ENCODE data around the gene OR51V1. TPM values are rescaled to one million over a fixed set of nuclear protein-coding genes. Genes with fewer than 3 reads are reported as not detected.

Gene OR51V1
- total RNA-seq, 2 experiments from 2014 or later: not detected

DNA sequence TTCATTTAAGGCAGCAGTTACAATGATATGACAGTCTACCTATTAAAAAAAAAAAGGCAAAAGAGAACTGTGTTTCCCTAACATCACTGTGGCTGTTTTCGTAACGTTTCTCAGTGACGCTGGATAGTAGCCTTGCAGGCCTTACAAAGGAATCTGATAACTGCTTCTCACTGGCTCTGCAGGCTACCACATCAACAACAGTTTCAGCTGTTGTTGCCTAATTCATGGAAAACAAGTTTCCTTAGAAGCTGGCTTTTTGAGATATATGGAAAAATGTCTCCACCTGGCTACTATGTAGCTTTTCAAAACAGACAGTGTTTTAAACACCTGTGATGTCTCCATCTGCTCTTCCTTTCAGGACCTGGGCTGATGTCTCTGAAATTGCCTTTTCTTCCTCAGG, 3.8 kb downstream of the OR51V1 start:
- CTCF ChIA-PET (ENCODE audit: unreplicated experiment): no interaction called here

DNA sequence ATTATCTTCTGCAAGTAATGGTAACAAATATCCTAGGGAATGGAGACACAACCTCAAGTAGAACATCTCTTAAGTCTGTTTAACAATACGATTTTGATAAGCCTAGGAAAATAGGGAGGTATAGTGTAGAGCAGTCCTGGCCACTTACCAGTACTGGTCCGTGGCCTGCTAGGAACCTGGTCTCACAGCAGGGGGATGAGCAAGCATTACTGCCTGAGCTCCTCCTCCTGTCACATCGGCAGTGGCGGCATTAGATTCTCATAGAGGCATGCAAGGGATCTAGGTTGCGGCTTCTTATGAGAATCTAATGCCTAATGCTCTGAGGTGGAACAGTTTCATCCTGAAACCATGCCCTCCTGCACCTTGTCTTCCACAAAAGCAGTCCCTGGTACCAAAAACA, 4.4 kb downstream of the OR51V1 start:
- no TSS peak for BruUV-seq (replicated peaks)
- intact Hi-C loops (cut with micrococcal nuclease; ENCODE audit: unreplicated experiment): no loop called here
- H3K27ac ChIP-seq (ENCODE audit: low read depth, low read length, poor library complexity, severe bottlenecking): no peak overlapping the region
- no peak overlapping the region for H3K4me2 ChIP-seq (ENCODE audit: low read length)
- ChIA-PET POLR2A (no interaction called here), CTCF (ENCODE audit: unreplicated experiment) (no interaction called here)
- H3K9me3 ChIP-seq (ENCODE audit: low read length): no peaks in the 10 kb centered on the region
- no peak overlapping the region for H3K4me3 ChIP-seq (ENCODE audit: low read depth, low read length, poor library complexity, severe bottlenecking)
- H3K4me1 ChIP-seq (ENCODE audit: insufficient read depth, low read length, poor library complexity, severe bottlenecking): no peaks in the 10 kb centered on the region
- TF ChIP-seq EZH2phosphoT487 (IDR thresholded peaks at IDR 0.05; ENCODE audit: borderline replicate concordance, low read depth, low read length): no peak
- TF ChIP-seq, protein P1, sequence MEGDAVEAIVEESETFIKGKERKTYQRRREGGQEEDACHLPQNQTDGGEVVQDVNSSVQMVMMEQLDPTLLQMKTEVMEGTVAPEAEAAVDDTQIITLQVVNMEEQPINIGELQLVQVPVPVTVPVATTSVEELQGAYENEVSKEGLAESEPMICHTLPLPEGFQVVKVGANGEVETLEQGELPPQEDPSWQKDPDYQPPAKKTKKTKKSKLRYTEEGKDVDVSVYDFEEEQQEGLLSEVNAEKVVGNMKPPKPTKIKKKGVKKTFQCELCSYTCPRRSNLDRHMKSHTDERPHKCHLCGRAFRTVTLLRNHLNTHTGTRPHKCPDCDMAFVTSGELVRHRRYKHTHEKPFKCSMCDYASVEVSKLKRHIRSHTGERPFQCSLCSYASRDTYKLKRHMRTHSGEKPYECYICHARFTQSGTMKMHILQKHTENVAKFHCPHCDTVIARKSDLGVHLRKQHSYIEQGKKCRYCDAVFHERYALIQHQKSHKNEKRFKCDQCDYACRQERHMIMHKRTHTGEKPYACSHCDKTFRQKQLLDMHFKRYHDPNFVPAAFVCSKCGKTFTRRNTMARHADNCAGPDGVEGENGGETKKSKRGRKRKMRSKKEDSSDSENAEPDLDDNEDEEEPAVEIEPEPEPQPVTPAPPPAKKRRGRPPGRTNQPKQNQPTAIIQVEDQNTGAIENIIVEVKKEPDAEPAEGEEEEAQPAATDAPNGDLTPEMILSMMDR (conservative IDR thresholded peaks at IDR 0.05; ENCODE audit: low read length): no peak
- no peaks in the 10 kb centered on the region for H3K36me3 ChIP-seq (ENCODE audit: insufficient read depth, low read length)
- no peaks in the 10 kb centered on the region for H3K9me2 ChIP-seq (ENCODE audit: insufficient read depth, low read length)
- no peaks in the 10 kb centered on the region for H3K79me2 ChIP-seq (ENCODE audit: insufficient read depth, low read depth, low read length)
- H2AFZ ChIP-seq (ENCODE audit: low read length): no peak overlapping the region
- no peaks in the 10 kb centered on the region for H4K20me1 ChIP-seq (ENCODE audit: insufficient read depth, low read length)
- DNase-seq (ENCODE audit: low spot score): no peak

More for the DNA sequence above, 3.8 kb downstream of the OR51V1 start:
- Histone ChIP-seq H3K79me2 (ENCODE audit: insufficient read depth, low read depth, low read length) (no peaks in the 10 kb centered on the region), H3K4me3 (ENCODE audit: low read depth, low read length, poor library complexity, severe bottlenecking) (no peak overlapping the region), H3K4me2 (ENCODE audit: low read length) (no peak overlapping the region), H3K9me3 (ENCODE audit: low read length) (no peaks in the 10 kb centered on the region), H3K27ac (ENCODE audit: low read depth, low read length, poor library complexity, severe bottlenecking) (no peak overlapping the region), H3K9me2 (ENCODE audit: insufficient read depth, low read length) (no peaks in the 10 kb centered on the region), H3K36me3 (ENCODE audit: insufficient read depth, low read length) (no peaks in the 10 kb centered on the region), H2AFZ (ENCODE audit: low read length) (no peak overlapping the region), H3K4me1 (ENCODE audit: insufficient read depth, low read length, poor library complexity, severe bottlenecking) (no peaks in the 10 kb centered on the region), H4K20me1 (ENCODE audit: insufficient read depth, low read length) (no peaks in the 10 kb centered on the region)
- BruUV-seq (replicated peaks): no TSS peak
- intact Hi-C loops (cut with micrococcal nuclease; ENCODE audit: unreplicated experiment): no loop called here
- TF ChIP-seq, protein P1 (conservative IDR thresholded peaks at IDR 0.05; ENCODE audit: low read length): no peak
- no peak for TF ChIP-seq EZH2phosphoT487 (IDR thresholded peaks at IDR 0.05; ENCODE audit: borderline replicate concordance, low read depth, low read length)
- no peak for DNase-seq (ENCODE audit: low spot score)
- POLR2A ChIA-PET: no interaction called here

DNA sequence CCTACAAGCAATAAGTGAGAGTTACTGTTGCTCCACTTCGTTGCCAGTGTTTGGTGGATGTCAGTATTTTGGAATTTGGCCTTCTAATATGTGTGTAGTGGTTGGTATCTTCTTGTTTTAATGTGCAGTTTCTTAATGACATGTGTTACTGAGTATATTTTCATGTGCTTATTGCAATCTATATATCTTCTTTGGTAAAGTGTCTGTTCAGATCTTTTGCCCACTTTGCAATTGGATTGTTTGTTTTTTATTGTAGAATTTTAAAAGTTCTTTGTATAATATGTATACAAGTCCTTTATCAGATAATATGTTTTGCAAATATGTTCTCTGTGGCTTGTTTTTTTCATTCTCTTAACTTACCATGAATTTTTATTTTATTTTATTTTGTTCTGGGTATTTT, 7.7 kb downstream of the OR51V1 start:
- Histone ChIP-seq H2AFZ (ENCODE audit: low read length) (no peak overlapping the region), H3K4me1 (ENCODE audit: insufficient read depth, low read length, poor library complexity, severe bottlenecking) (no peaks in the 10 kb centered on the region)
- intact Hi-C loops (cut with micrococcal nuclease; ENCODE audit: unreplicated experiment): no loop called here

More for the DNA sequence above, 7.7 kb downstream of the OR51V1 start:
- Histone ChIP-seq H3K4me3 (ENCODE audit: low read depth, low read length, poor library complexity, severe bottlenecking) (no peak overlapping the region), H3K9me2 (ENCODE audit: insufficient read depth, low read length) (no peaks in the 10 kb centered on the region), H4K20me1 (ENCODE audit: insufficient read depth, low read length) (no peaks in the 10 kb centered on the region), H3K4me2 (ENCODE audit: low read length) (no peak overlapping the region), H3K9me3 (ENCODE audit: low read length) (no peaks in the 10 kb centered on the region), H3K36me3 (ENCODE audit: insufficient read depth, low read length) (no peaks in the 10 kb centered on the region), H3K27ac (ENCODE audit: low read depth, low read length, poor library complexity, severe bottlenecking) (no peak overlapping the region), H3K79me2 (ENCODE audit: insufficient read depth, low read depth, low read length) (no peaks in the 10 kb centered on the region)
- POLR2A ChIA-PET: no interaction called here
- no peak for DNase-seq (ENCODE audit: low spot score)
- no TSS peak for BruUV-seq (replicated peaks)
- CTCF ChIA-PET (ENCODE audit: unreplicated experiment): no interaction called here
- TF ChIP-seq EZH2phosphoT487 (IDR thresholded peaks at IDR 0.05; ENCODE audit: borderline replicate concordance, low read depth, low read length): no peak
- TF ChIP-seq, protein P1 (conservative IDR thresholded peaks at IDR 0.05; ENCODE audit: low read length): no peak

Data from OCI-LY7 (cell line).